H9 (cell line): ENCODE data around the gene LGSN. TPM values are rescaled to one million over a fixed set of nuclear protein-coding genes. Genes with fewer than 3 reads are reported as not detected.
A peak's percentile ranks its signal among the peaks of the same experiment; 100 is the strongest.
"Not testable (repeated sequence)": the region's sequence is repeated elsewhere in the genome, so short reads cannot be mapped to it uniquely, and the experiment has no call there.

Source experiments
- DNase-seq: peaks from one replicate; pipeline ENCODE4 v3.0.0-alpha.2; 2017
- H2AFZ ChIP-seq: one replicate; pipeline ENCODE4 v1.6.1; 2013; ENCODE audit warnings: mild to moderate bottlenecking, low read length, control low read depth, moderate library complexity
- H2AK5ac ChIP-seq: 2 replicates; pipeline ENCODE4 v1.6.1; 2013; ENCODE audit warnings: low read length, control low read depth, mixed read lengths; ENCODE audit not compliant: insufficient read length
- H2BK120ac ChIP-seq: one replicate; pipeline ENCODE4 v1.6.1; 2013; ENCODE audit warnings: low read depth, mild to moderate bottlenecking, low read length, control low read depth, inconsistent platforms; ENCODE audit not compliant: poor library complexity, severe bottlenecking
- H2BK12ac ChIP-seq: 2 replicates; pipeline ENCODE4 v1.6.1; 2013; ENCODE audit warnings: low read length, control low read depth, mixed read lengths, low read depth; ENCODE audit not compliant: insufficient read length
- H2BK15ac ChIP-seq: 2 replicates; pipeline ENCODE4 v1.6.1; 2013; ENCODE audit warnings: low read depth, low read length, control low read depth
- H2BK20ac ChIP-seq: one replicate; pipeline ENCODE4 v1.6.1; 2013; ENCODE audit warnings: low read depth, mild to moderate bottlenecking, low read length, control low read depth, inconsistent platforms; ENCODE audit not compliant: poor library complexity, severe bottlenecking
- H2BK5ac ChIP-seq: 2 replicates; pipeline ENCODE4 v1.6.1; 2013; ENCODE audit warnings: low read length, control low read depth, mixed read lengths; ENCODE audit not compliant: insufficient read length
- H3K14ac ChIP-seq: 2 replicates; pipeline ENCODE4 v1.6.1; 2013; ENCODE audit warnings: low read length, control low read depth; ENCODE audit not compliant: insufficient read depth
- H3K18ac ChIP-seq: 2 replicates; pipeline ENCODE4 v1.6.1; 2013; ENCODE audit warnings: low read depth, mild to moderate bottlenecking, mixed read lengths, low read length, control low read depth; ENCODE audit not compliant: insufficient read length
- H3K23ac ChIP-seq: 2 replicates; pipeline ENCODE4 v1.6.1; 2013; ENCODE audit warnings: low read length, control low read depth, mixed read lengths, low read depth; ENCODE audit not compliant: insufficient read length
- H3K23me2 ChIP-seq: 2 replicates; pipeline ENCODE4 v1.6.1; 2013; ENCODE audit warnings: low read depth, mild to moderate bottlenecking, mixed read lengths, low read length, control low read depth; ENCODE audit not compliant: insufficient read length, poor library complexity, severe bottlenecking
- H3K27ac ChIP-seq: 2 replicates; pipeline ENCODE4 v1.5.1; 2013; ENCODE audit warnings: low read length, control low read depth, mixed read lengths, low read depth; ENCODE audit not compliant: insufficient read length
- H3K27me3 ChIP-seq: 2 replicates; pipeline ENCODE4 v1.6.1; 2013; ENCODE audit warnings: low read length, control low read depth, inconsistent platforms; ENCODE audit not compliant: insufficient read depth
- H3K4ac ChIP-seq: 2 replicates; pipeline ENCODE4 v1.6.1; 2013; ENCODE audit warnings: low read depth, mild to moderate bottlenecking, control low read depth, inconsistent platforms, low read length, moderate library complexity
- H3K4me1 ChIP-seq: 2 replicates; pipeline ENCODE4 v1.6.1; 2013; ENCODE audit warnings: low read length, control low read depth, inconsistent platforms; ENCODE audit not compliant: insufficient read depth
- H3K4me2 ChIP-seq: 2 replicates; pipeline ENCODE4 v1.6.1; 2013; ENCODE audit warnings: low read length, control low read depth, mixed read lengths; ENCODE audit not compliant: insufficient read length, insufficient read depth
- H3K56ac ChIP-seq: 2 replicates; pipeline ENCODE4 v1.6.1; 2013; ENCODE audit warnings: low read depth, mild to moderate bottlenecking, mixed read lengths, low read length, control low read depth; ENCODE audit not compliant: insufficient read length
- H3K79me1 ChIP-seq: 2 replicates; pipeline ENCODE4 v1.6.1; 2013; ENCODE audit warnings: low read depth, mild to moderate bottlenecking, moderate library complexity, low read length, control low read depth, inconsistent platforms; ENCODE audit not compliant: insufficient read depth, poor library complexity, severe bottlenecking
- H3K79me2 ChIP-seq: 2 replicates; pipeline ENCODE4 v1.6.1; 2013; ENCODE audit warnings: low read length, control low read depth, inconsistent platforms; ENCODE audit not compliant: insufficient read depth
- H3K9ac ChIP-seq: 2 replicates; pipeline ENCODE4 v1.6.1; 2013; ENCODE audit warnings: low read length, control low read depth, mixed read lengths; ENCODE audit not compliant: insufficient read length; ENCODE audit errors: extremely low read depth
- H3K9me3 ChIP-seq: one replicate; pipeline ENCODE4 v1.6.1; 2013; ENCODE audit warnings: low read depth, low read length, inconsistent platforms; ENCODE audit not compliant: control insufficient read depth
- H3T11ph ChIP-seq: one replicate; pipeline ENCODE4 v1.6.1; 2013; ENCODE audit warnings: mild to moderate bottlenecking, low read length, control low read depth, inconsistent platforms
- H4K20me1 ChIP-seq: one replicate; pipeline ENCODE4 v1.6.1; 2013; ENCODE audit not compliant: control insufficient read depth, insufficient read length, insufficient read depth
- H4K5ac ChIP-seq: 2 replicates; pipeline ENCODE4 v1.6.1; 2013; ENCODE audit warnings: low read depth, mild to moderate bottlenecking, mixed read lengths, low read length, control low read depth; ENCODE audit not compliant: insufficient read length
- H4K8ac ChIP-seq: replicated peaks from 2 replicates; pipeline ENCODE4 v1.6.1; 2013; ENCODE audit warnings: low read length, control low read depth, mixed read lengths, low read depth; ENCODE audit not compliant: insufficient read length
- H4K91ac ChIP-seq: 2 replicates; pipeline ENCODE4 v1.6.1; 2013; ENCODE audit warnings: low read depth, mild to moderate bottlenecking, moderate library complexity, mixed read lengths, low read length, control low read depth; ENCODE audit not compliant: insufficient read length
- H3K27ac Mint-ChIP-seq, 3 experiments: 2 replicates in 2 of 3; 3 replicates in 1 of 3; pipeline ENCODE4 v1.8.0; 2020 to 2021; ENCODE audit warnings: mixed read lengths in 3 of 3, mild to moderate bottlenecking in 1 of 3, moderate library complexity in 1 of 3
- H3K27me3 Mint-ChIP-seq: 2 replicates; pipeline ENCODE4 v1.8.0; 2021; ENCODE audit warnings: low read depth, mild to moderate bottlenecking, moderate library complexity, mixed read lengths
- H3K36me3 Mint-ChIP-seq, 3 experiments: 2 replicates in 2 of 3; 3 replicates in 1 of 3; pipeline ENCODE4 v1.8.0; 2020 to 2021; ENCODE audit warnings: low read depth in 3 of 3, mixed read lengths in 3 of 3; ENCODE audit not compliant: insufficient read depth in 1 of 3
- H3K4me1 Mint-ChIP-seq, 2 experiments: 2 replicates each; pipeline ENCODE4 v1.8.0; 2020; ENCODE audit warnings: mixed read lengths in 2 of 2
- H3K4me3 Mint-ChIP-seq, 2 experiments: 2 replicates in 1 of 2; 3 replicates in 1 of 2; pipeline ENCODE4 v1.8.0; 2020 to 2021; ENCODE audit warnings: mild to moderate bottlenecking in 2 of 2, mixed read lengths in 2 of 2, moderate library complexity in 1 of 2
- H3K9me3 Mint-ChIP-seq, 2 experiments: 2 replicates in 1 of 2; 3 replicates in 1 of 2; pipeline ENCODE4 v1.8.0; 2020; ENCODE audit warnings: mild to moderate bottlenecking in 2 of 2, mixed read lengths in 2 of 2, moderate library complexity in 1 of 2
- WGBS: extraction: QIAGEN DNeasy Blood & Tissue Kit; methylation state at CpG from one replicate; pipeline ENCODE4 v1.1.7; 2013; ENCODE audit warnings: missing lambda C conversion rate, low lambda C conversion rate, mixed read lengths; ENCODE audit not compliant: insufficient read length; ENCODE audit errors: extremely low coverage; 5-methylcytosine and 5-hydroxymethylcytosine counted together
- total RNA-seq: library from RNA; stranded (reverse); gene quantifications from 2 replicates; pipeline ENCODE4 v1.2.1, GENCODE V29; 2021
- TF ChIP-seq, protein P1 (sequence below): fragments of 200-600 bp; sonication (generic); conservative IDR thresholded peaks from 3 replicates; pipeline ENCODE4 v1.8.0; 2021; ENCODE audit warnings: antibody characterized with exemption, mild to moderate bottlenecking

LGSN gene
- total RNA-seq, 1 experiment from 2014 or later = 0.13 TPM

DNA sequence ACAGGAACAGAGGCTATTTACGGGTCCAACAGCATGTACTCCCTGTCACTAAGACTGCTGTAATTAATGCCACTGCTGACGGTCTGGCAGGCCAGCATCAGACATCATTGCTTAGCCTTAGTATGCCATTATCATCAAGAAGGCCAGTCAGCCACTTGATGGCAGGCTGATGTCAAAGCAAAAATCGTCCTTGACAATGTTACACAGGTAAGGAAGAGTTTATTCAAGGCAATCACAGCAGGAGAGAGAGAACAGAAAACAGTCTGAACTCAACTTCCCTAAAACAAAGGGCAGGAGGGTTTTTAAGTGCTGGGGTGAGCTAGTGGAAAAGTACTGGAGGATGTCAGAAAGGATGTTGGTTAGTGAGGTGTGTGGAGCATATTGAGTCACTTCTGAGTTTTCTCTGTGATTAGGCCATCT lies 83.4 kb downstream of the LGSN start:
- no peak overlapping the region for H3K14ac ChIP-seq
- H3K79me2 ChIP-seq = no peaks in the 10 kb centered on the region
- H2BK120ac ChIP-seq = no peak overlapping the region
- H4K91ac ChIP-seq = no peak overlapping the region
- H4K5ac ChIP-seq = no peak overlapping the region
- H3K9me3 ChIP-seq = no peaks in the 10 kb centered on the region
- H2BK15ac ChIP-seq = no peak overlapping the region
- no peak overlapping the region for H3T11ph ChIP-seq
- no peaks in the 10 kb centered on the region for H3K79me1 ChIP-seq
- no peak overlapping the region for H3K56ac ChIP-seq
- no peak overlapping the region for H3K27ac ChIP-seq
- no peak overlapping the region for H3K4me2 ChIP-seq
- H3K4ac ChIP-seq = no peak overlapping the region
- 0 out of 2 replicates have a peak, but pooled peaks cover 2% of the 10 kb centered on the region for H3K4me1 ChIP-seq
- H4K8ac ChIP-seq = no peak overlapping the region
- TF ChIP-seq, protein P1, sequence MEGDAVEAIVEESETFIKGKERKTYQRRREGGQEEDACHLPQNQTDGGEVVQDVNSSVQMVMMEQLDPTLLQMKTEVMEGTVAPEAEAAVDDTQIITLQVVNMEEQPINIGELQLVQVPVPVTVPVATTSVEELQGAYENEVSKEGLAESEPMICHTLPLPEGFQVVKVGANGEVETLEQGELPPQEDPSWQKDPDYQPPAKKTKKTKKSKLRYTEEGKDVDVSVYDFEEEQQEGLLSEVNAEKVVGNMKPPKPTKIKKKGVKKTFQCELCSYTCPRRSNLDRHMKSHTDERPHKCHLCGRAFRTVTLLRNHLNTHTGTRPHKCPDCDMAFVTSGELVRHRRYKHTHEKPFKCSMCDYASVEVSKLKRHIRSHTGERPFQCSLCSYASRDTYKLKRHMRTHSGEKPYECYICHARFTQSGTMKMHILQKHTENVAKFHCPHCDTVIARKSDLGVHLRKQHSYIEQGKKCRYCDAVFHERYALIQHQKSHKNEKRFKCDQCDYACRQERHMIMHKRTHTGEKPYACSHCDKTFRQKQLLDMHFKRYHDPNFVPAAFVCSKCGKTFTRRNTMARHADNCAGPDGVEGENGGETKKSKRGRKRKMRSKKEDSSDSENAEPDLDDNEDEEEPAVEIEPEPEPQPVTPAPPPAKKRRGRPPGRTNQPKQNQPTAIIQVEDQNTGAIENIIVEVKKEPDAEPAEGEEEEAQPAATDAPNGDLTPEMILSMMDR = 0 out of 3 replicates have a peak, but pooled peaks have one; percentile 8
- no peaks in the 10 kb centered on the region; the same call in 1 of the 2 replicates for H3K27me3 ChIP-seq
- no peak overlapping the region for H2BK12ac ChIP-seq
- no peaks in the 10 kb centered on the region for H4K20me1 ChIP-seq
- H2AFZ ChIP-seq = no peak overlapping the region
- H3K9ac ChIP-seq = no peak overlapping the region
- H2BK5ac ChIP-seq = no peak overlapping the region
- DNase-seq = peak; percentile 38
- H3K23me2 ChIP-seq = no peaks in the 10 kb centered on the region
- Mint-ChIP-seq H3K27ac (peak overlapping the region in 1 of 3 experiments; percentile 12; a peak in 1 of 7 replicates), H3K4me1 (peaks cover 9 to 11% of the 10 kb centered on the region in 2 experiments), H3K27me3 (peaks cover 14% of the 10 kb centered on the region), H3K36me3 (peaks cover 0 to 5% (median 0%) of the 10 kb centered on the region in 3 experiments; a peak in 2 of 7 replicates), H3K4me3 (no peak overlapping the region), H3K9me3 (peaks cover 6 to 10% of the 10 kb centered on the region in 2 experiments; a peak in 4 of 5 replicates)
- H2AK5ac ChIP-seq = no peak overlapping the region
- WGBS = no CpG with 5 or more reads among the region's 3 CpGs
- H3K18ac ChIP-seq = no peak overlapping the region
- H2BK20ac ChIP-seq = no peak overlapping the region
- no peak overlapping the region for H3K23ac ChIP-seq

- H3K36me3 Mint-ChIP-seq = peaks cover 3 to 25% (median 8%) of the 10 kb centered on the region in 3 experiments; a peak in 4 of 7 replicates
- H3K4me1 Mint-ChIP-seq, H3T11ph ChIP-seq, H3K27me3 ChIP-seq, H3K27ac ChIP-seq, H2AFZ ChIP-seq, H2AK5ac ChIP-seq, H4K8ac ChIP-seq, H3K79me2 ChIP-seq, DNase-seq, H3K4me1 ChIP-seq, H3K4ac ChIP-seq, H3K27me3 Mint-ChIP-seq, H4K91ac ChIP-seq, H4K5ac ChIP-seq, H3K18ac ChIP-seq, H2BK20ac ChIP-seq, H3K23ac ChIP-seq, H3K27ac Mint-ChIP-seq, H3K9me3 ChIP-seq, H3K4me2 ChIP-seq, H3K9ac ChIP-seq, H3K79me1 ChIP-seq, H3K23me2 ChIP-seq, H3K4me3 Mint-ChIP-seq, H3K14ac ChIP-seq, H2BK5ac ChIP-seq, H2BK15ac ChIP-seq, H2BK12ac ChIP-seq, H2BK120ac ChIP-seq, H4K20me1 ChIP-seq, H3K56ac ChIP-seq: not testable (repeated sequence)
- peaks cover 23 to 28% of the 10 kb centered on the region in 2 experiments for H3K9me3 Mint-ChIP-seq
- WGBS = no CpG with 5 or more reads among the region's 12 CpGs
Measured at GRCh38 chr6:63230511-63230910, 89.3 kb downstream of the LGSN start.
